ENCODE data around the gene TFEB. TPM values are rescaled to one million over a fixed set of nuclear protein-coding genes. Genes with fewer than 3 reads are reported as not detected.

TFEB gene
- total and polyA plus RNA-seq, 2 of the 8 experiments (the other 6 are each of a cell fraction or from before 2014, with no cell fraction given) = 2.3 to 6.7 TPM

GRCh38 chr6:41727705-41728072 lies 7.7 kb downstream of the TFEB start (continued):
- TF ChIP-seq CHD7 (IDR thresholded peaks at IDR 0.05; ENCODE audit: insufficient replicate concordance, low read length) (no peak), POU5F1 (IDR thresholded peaks at IDR 0.05; ENCODE audit: low read depth, low read length) (no peak), NANOG (IDR thresholded peaks at IDR 0.05; ENCODE audit: insufficient read depth, low read depth, low read length, poor library complexity, severe bottlenecking) (no peak)
